Mesenteric fat pad (tissue), 1 donor: Measurements from ENCODE around the gene CCP110. TPM values are rescaled to one million over a fixed set of nuclear protein-coding genes. Genes with fewer than 3 reads are reported as not detected.

Source experiments
- DNase-seq: peaks from one replicate; pipeline ENCODE4 v3.0.0-alpha.2; 2020; ENCODE audit warnings: low spot score
- long read RNA-seq: library from polyadenylated mRNA; unstranded; transcript quantifications from one replicate; pipeline ENCODE4 v2.0.0, GENCODE V29; 2020
- total RNA-seq: library from RNA; stranded (reverse); fragmentation: NEBNext Ultra II Directional; extraction: Animal tissue kit (Norgen Biotek cat#: 25700); gene quantifications from one replicate; pipeline ENCODE4 v1.2.1, GENCODE V29; 2021
- donor health status: DM: yes; HTN: yes; CAD: no.

CCP110 gene
- total RNA-seq, result 12.7 TPM
- long read RNA-seq, partial matches to known transcripts, result 16 of 20 reads
- long read RNA-seq, other reads (novel, unspliced or antisense), result 4 of 20 reads

GRCh38 chr16:19523559-19524355 is at the start of gene CCP110:
Gene CCP110 (plus strand): TSS chr16:19523942. CDS start chr16:19527882, 3,940 bp downstream.
- DNase-seq, result peak; percentile 98

GRCh38 chr16:19474617-19475016 is 49.1 kb upstream of the CCP110 start:
- DNase-seq, result no peak

GRCh38 chr16:19478505-19478904 is 45.2 kb upstream of the CCP110 start:
- no peak for DNase-seq

- peak; percentile 6 for DNase-seq
These were observed 44.4 kb upstream of the CCP110 start for GRCh38 chr16:19479302-19479721.

GRCh38 chr16:19481296-19481695 is 42.4 kb upstream of the CCP110 start:
- no peak for DNase-seq

GRCh38 chr16:19481769-19482168 is 42.0 kb upstream of the CCP110 start:
- no peak for DNase-seq

GRCh38 chr16:19482291-19482690 is 41.5 kb upstream of the CCP110 start:
- no peak for DNase-seq

- DNase-seq, result no peak
These were observed 39.6 kb upstream of the CCP110 start for GRCh38 chr16:19484096-19484495.

GRCh38 chr16:19485611-19486010 is 38.1 kb upstream of the CCP110 start:
- no peak for DNase-seq

DNA sequence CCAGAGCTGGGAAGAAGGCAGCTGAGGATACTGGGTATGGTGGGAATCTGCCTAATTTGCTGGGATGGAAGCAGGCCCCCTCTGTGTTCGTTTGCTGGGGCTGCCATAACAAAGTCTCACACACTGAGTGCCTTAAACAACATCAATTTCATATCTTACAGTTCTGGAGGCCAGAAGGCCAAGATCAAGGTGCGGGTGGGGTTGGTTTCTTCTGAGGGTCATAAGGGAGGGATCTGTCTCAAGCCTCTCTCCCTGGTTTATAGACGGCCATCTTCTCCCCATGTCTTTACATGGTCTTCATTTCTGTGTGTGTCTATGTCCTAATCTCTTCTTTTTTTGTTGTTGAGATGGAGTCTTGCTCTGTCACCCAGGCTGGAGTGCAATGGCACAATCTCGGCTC is 37.7 kb upstream of the CCP110 start:
- DNase-seq, result no peak

DNA sequence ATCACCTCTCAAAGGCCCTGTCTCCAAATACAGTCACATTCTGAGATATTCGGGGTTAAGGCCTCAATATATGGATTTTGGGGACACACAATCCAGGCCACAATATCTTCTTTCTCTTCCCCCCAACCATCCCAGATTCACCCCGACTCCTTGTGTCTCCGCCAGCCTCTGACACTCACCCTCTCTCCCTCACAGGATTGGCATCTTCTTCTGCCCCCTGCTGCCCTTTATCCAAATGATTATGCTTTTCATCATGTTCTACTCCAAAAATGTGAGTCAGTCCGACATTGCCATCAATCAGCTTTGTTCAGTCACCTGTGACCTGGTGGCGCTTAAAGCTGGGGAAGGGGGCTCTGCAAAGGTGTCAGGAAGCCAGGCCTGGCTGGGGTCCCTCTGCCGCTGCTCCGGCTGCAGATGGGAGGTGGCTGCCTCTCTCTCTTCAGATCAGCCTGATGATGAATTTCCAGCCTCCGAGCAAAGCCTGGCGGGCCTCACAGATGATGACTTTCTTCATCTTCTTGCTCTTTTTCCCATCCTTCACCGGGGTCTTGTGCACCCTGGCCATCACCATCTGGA is 36.9 kb upstream of the CCP110 start:
- no peak for DNase-seq

GRCh38 chr16:19488213-19488640 is 35.5 kb upstream of the CCP110 start:
- no peak for DNase-seq

- no peak for DNase-seq
These were observed 33.1 kb upstream of the CCP110 start for GRCh38 chr16:19490619-19491018.

DNA sequence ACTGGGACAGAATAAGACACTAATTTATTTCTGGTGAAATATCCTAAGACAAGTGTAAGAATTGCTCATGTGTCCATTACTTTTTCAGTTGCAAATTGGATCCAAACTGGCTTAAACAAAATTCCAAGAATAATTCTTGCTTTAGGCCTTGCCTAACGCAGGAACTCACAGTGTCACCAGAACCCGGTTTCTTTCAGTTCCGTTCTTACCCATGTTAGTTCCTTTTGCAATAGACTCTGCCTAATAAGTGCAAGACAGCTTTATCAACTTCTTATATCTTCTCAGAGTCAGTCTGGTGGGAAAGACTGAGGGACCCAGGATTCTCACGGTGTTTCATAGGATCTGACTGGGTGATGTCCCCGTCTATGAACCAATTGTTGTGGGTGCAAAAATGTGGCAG is 26.6 kb upstream of the CCP110 start:
- no peak for DNase-seq

DNA sequence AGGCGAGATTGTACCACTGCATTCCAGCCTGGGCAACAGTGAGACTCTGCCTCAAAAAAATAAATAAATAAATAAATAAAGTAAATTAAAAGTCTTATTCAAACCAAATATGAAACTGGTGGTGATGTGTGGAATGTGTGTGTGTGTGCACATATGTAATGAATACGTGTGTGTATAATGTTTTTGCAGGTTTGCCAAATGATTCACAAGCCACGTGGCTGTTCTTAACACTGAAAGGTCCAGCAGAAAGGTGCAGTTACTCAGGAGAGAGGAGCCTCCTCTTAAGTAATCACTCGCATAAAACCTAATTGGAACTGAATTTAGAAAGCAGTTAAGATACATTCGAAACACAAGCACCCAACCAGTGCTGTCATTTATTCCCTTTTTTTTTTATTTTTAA is 24.7 kb upstream of the CCP110 start:
- DNase-seq, result no peak

DNA sequence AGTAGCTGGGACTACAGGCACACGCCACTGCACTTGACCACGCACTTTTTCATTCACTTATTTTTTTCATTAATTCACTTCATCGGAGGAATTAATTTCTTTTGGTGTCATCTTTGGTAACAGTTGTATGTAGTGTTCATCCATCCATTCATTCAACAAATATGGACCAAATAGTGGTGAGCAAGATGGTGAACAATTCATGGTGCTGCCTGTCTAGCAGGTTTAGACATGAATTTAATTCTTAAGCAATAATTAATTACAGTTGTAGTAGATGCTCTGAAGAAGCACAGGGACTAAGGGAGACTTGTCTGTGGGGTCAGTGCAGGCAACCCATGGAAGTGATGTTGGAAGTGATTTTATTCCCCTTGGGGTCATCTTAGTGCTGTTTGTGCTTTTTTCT is 24.3 kb upstream of the CCP110 start:
- DNase-seq, result no peak

DNA sequence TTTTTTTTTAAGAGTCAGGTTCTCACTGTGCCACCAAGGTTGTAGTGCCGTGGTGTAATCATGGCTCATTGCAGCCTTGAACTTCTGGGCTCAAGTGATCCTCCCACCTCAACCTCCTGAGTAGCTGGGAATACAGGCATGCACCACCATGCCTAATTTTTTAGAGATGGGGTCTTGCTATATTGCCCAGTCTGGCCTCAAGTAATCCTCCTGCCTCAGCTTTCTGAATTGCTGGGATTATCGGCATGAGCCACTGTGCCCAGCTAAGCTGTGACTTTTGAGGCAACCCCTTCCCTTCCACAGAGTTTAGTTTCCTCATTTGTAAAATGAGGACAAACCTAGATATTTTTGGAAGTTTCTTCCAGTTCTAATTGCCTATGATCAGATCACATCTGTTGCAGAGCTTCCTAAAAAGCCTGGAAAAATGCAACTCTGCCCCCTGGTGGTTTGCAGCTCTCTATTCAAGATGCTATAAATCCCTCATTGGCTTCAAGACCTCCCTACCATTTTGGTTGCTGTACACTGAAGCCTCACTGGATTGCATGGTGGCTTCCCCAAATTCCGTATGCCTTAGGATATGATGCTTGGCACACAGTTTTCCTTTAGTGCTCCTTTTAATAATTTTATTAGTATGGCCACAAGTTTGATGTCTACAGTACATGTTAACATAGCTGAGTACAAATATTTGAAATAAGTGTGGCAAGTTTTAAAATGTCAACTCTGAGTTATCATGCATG is 21.2 kb upstream of the CCP110 start:
- no peak for DNase-seq

- no peak for DNase-seq
These were observed 20.2 kb upstream of the CCP110 start for GRCh38 chr16:19503461-19504075.

DNA sequence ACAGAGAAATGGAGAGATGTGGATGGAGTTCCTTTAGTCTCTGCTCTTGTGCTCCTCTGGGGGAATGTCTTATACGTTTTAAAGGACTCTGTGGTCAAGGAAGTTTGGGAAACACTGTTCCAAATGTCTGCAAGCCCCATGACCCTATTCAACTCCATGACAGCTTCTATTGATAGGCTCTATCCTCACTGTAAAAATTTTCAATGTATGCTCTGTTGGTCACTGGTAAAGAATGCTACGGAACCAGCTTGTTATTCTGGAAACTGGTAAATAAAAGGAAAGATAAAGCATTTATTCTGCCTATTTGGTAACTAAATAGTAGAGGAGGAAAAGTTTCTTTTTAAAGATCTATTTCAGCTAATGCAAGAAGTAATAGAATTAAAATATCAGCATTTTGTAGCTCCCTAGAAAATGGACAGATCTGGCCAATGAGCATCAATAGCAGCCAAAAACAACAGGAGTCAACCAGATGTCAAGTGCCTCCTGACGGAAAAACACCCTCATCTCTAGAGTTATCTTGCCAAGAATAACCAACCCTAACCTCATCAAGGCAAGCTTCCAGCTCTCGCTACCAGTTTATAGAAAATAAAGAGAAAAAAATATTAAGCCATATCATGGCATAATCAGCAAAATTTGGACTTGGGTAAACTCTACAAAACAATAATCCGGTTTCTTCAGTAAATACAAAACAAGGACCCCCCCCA is 18.0 kb upstream of the CCP110 start:
- DNase-seq, result no peak

- DNase-seq, result no peak
These were observed 16.8 kb upstream of the CCP110 start for GRCh38 chr16:19506965-19507364.

- no peak for DNase-seq
These were observed 15.9 kb upstream of the CCP110 start for GRCh38 chr16:19507867-19508266.
